ENCODE data around the gene DHRS13. TPM values are rescaled to one million over a fixed set of nuclear protein-coding genes. Genes with fewer than 3 reads are reported as not detected.
"Not testable (repeated sequence)": the region's sequence is repeated elsewhere in the genome, so short reads cannot be mapped to it uniquely, and the experiment has no call there.

Gene DHRS13
- total RNA-seq, 1 experiment from 2014 or later, result 5.1 TPM

GRCh38 chr17:28878158-28878910 lies 24.5 kb downstream of the DHRS13 start:
- Histone ChIP-seq H3F3A (ENCODE audit: low read length, unreplicated experiment) (no peaks in the 10 kb centered on the region), H3K9me3 (ENCODE audit: low read length) (no peaks in the 10 kb centered on the region), H3K4me1 (ENCODE audit: insufficient read depth, low read length) (0 out of 2 replicates have a peak, but pooled peaks cover 4% of the 10 kb centered on the region), H3K9me2 (replicated peaks; ENCODE audit: low read length) (no peaks in the 10 kb centered on the region), H3K9ac (ENCODE audit: low read length) (no peak overlapping the region), H4K20me1 (ENCODE audit: low read length) (no peaks in the 10 kb centered on the region), H2AFZ (ENCODE audit: low read length) (no peak overlapping the region), H3K36me3 (ENCODE audit: low read depth, low read length) (no peaks in the 10 kb centered on the region), H3K27ac (ENCODE audit: low read length) (no peak overlapping the region), H3K4me3 (ENCODE audit: low read length) (no peak overlapping the region), H3K4me2 (ENCODE audit: low read length) (no peak overlapping the region), H3K79me2 (ENCODE audit: low read length) (no peaks in the 10 kb centered on the region), H3K27me3 (ENCODE audit: low read length) (no peaks in the 10 kb centered on the region)
- DNase-seq (no peak), ATAC-seq (no peak)
- BruUV-seq (replicated peaks), result no TSS peak
- intact Hi-C loops (cut with micrococcal nuclease), result no loop called here
- ChIA-PET POLR2A (ENCODE audit: unreplicated experiment) (no interaction called here), CTCF (no interaction called here)
- TF ChIP-seq EZH2 (IDR thresholded peaks at IDR 0.05; ENCODE audit: low read length, unreplicated experiment) (no peak), EZH2phosphoT487 (IDR thresholded peaks at IDR 0.05; ENCODE audit: borderline replicate concordance, low read length) (no peak), CTCF (conservative IDR thresholded peaks at IDR 0.05; ENCODE audit: low read depth, low read length) (no peak)

GRCh38 chr17:28877150-28877711 lies 25.6 kb downstream of the DHRS13 start:
- H3K27me3 ChIP-seq (ENCODE audit: low read length); H3K27ac ChIP-seq (ENCODE audit: low read length); H3K9me2 ChIP-seq (replicated peaks; ENCODE audit: low read length); intact Hi-C loops (cut with micrococcal nuclease); CTCF ChIA-PET; H3K36me3 ChIP-seq (ENCODE audit: low read depth, low read length); H3K9me3 ChIP-seq (ENCODE audit: low read length); ATAC-seq; H3K4me1 ChIP-seq (ENCODE audit: insufficient read depth, low read length); H3F3A ChIP-seq (ENCODE audit: low read length, unreplicated experiment); POLR2A ChIA-PET (ENCODE audit: unreplicated experiment); H2AFZ ChIP-seq (ENCODE audit: low read length); H3K4me3 ChIP-seq (ENCODE audit: low read length); H3K4me2 ChIP-seq (ENCODE audit: low read length); H3K9ac ChIP-seq (ENCODE audit: low read length); H3K79me2 ChIP-seq (ENCODE audit: low read length); DNase-seq; H4K20me1 ChIP-seq (ENCODE audit: low read length); BruUV-seq (replicated peaks): not testable (repeated sequence)

- Histone ChIP-seq H2AFZ (ENCODE audit: low read length) (no peak overlapping the region), H3K9me3 (ENCODE audit: low read length) (no peaks in the 10 kb centered on the region), H3K79me2 (ENCODE audit: low read length) (no peaks in the 10 kb centered on the region), H3K27ac (ENCODE audit: low read length) (no peak overlapping the region), H3K27me3 (ENCODE audit: low read length) (no peaks in the 10 kb centered on the region), H3F3A (ENCODE audit: low read length, unreplicated experiment) (no peaks in the 10 kb centered on the region), H4K20me1 (ENCODE audit: low read length) (no peaks in the 10 kb centered on the region), H3K4me3 (ENCODE audit: low read length) (no peak overlapping the region), H3K36me3 (ENCODE audit: low read depth, low read length) (no peaks in the 10 kb centered on the region), H3K9ac (ENCODE audit: low read length) (no peak overlapping the region), H3K9me2 (replicated peaks; ENCODE audit: low read length) (no peaks in the 10 kb centered on the region), H3K4me1 (ENCODE audit: insufficient read depth, low read length) (0 out of 2 replicates have a peak, but pooled peaks cover 4% of the 10 kb centered on the region), H3K4me2 (ENCODE audit: low read length) (no peak overlapping the region)
- no peak for DNase-seq
- intact Hi-C loops (cut with micrococcal nuclease), result no loop called here
- BruUV-seq (replicated peaks), result no TSS peak
- ChIA-PET POLR2A (ENCODE audit: unreplicated experiment) (no interaction called here), CTCF (interaction anchor here (0.6 kb wide), 2 partner anchors 87 to 166 kb away, joined by 3 read pairs; no protein-coding TSS in a partner anchor)
- TF ChIP-seq EZH2phosphoT487 (IDR thresholded peaks at IDR 0.05; ENCODE audit: borderline replicate concordance, low read length), result no peak
- no peak for TF ChIP-seq EZH2 (IDR thresholded peaks at IDR 0.05; ENCODE audit: low read length, unreplicated experiment)
- no peak for TF ChIP-seq CTCF (conservative IDR thresholded peaks at IDR 0.05; ENCODE audit: low read depth, low read length)
- no peak for ATAC-seq
Observed at GRCh38 chr17:28875848-28876550, 26.9 kb downstream of the DHRS13 start.
